Thoracic aorta (tissue), 2 donors: Measurements from ENCODE around the gene DLEU7. TPM values are rescaled to one million over a fixed set of nuclear protein-coding genes. Genes with fewer than 3 reads are reported as not detected.

ENCODE experiments used
- ATAC-seq: fragments of 150-250 bp; one replicate; pipeline ENCODE4 v1.8.0; 2017; ENCODE audit warnings: low read depth; ENCODE audit not compliant: insufficient number of reproducible peaks, low FRiP score
- DNase-seq: peaks from one replicate; pipeline ENCODE4 v3.0.0-alpha.2; 2020; ENCODE audit warnings: low spot score
- H3K27ac ChIP-seq, 2 donors: fragments of 200-600 bp; sonication (generic); 1 replicate in 1 of 2; 2 replicates in 1 of 2; pipeline ENCODE4 v1.5.1; 2016; ENCODE audit warnings: mild to moderate bottlenecking in 2 of 2, moderate library complexity in 2 of 2
- H3K27me3 ChIP-seq: fragments of 200-600 bp; sonication (generic); replicated peaks from 2 replicates; pipeline ENCODE4 v1.6.0; 2016; ENCODE audit warnings: mild to moderate bottlenecking; ENCODE audit not compliant: insufficient read depth
- H3K36me3 ChIP-seq: fragments of 200-600 bp; sonication (generic); one replicate; pipeline ENCODE4 v1.5.1; 2016
- H3K4me1 ChIP-seq, 2 donors: fragments of 200-600 bp; sonication (generic); 1 replicate in 1 of 2; 2 replicates in 1 of 2; pipeline versions ENCODE4 v1.5.1 to v1.6.0; 2016; ENCODE audit warnings: low read depth in 2 of 2, mild to moderate bottlenecking in 1 of 2; ENCODE audit not compliant: control insufficient read depth in 1 of 2
- H3K4me3 ChIP-seq: fragments of 200-600 bp; sonication (generic); 2 replicates; pipeline ENCODE4 v1.5.1; 2016; ENCODE audit warnings: mild to moderate bottlenecking
- H3K9me3 ChIP-seq: fragments of 200-600 bp; sonication (generic); 2 replicates; pipeline ENCODE4 v1.5.1; 2016
- CTCF ChIP-seq: fragments of 200-600 bp; sonication (generic); IDR thresholded peaks from one replicate; pipeline ENCODE4 v1.5.1; 2019; ENCODE audit warnings: antibody characterized with exemption
- total RNA-seq, 2 donors: library from RNA; depleted of rRNA; stranded (reverse); fragments of >200 nt; gene quantifications; one replicate each; pipeline versions ENCODE4 v1.1.0 to v1.2.3, GENCODE V29; 2016

The DLEU7 gene
- total RNA-seq, 2 donors from 2014 or later, result 0.14 TPM; not detected in 1

GRCh38 chr13:50797091-50797490, 46.4 kb downstream of the DLEU7 start:
- no peak overlapping the region for H3K27ac ChIP-seq
- no peak for DNase-seq
- H3K36me3 ChIP-seq, result no peaks in the 10 kb centered on the region
- no peaks in the 10 kb centered on the region for H3K27me3 ChIP-seq
- H3K9me3 ChIP-seq, result no peaks in the 10 kb centered on the region
- no peak overlapping the region for H3K4me3 ChIP-seq
- no peak for ATAC-seq
- TF ChIP-seq CTCF, result no peak
- H3K4me1 ChIP-seq, result peaks cover 5 to 21% of the 10 kb centered on the region in 2 donors

- Histone ChIP-seq H3K36me3 (no peaks in the 10 kb centered on the region), H3K9me3 (no peaks in the 10 kb centered on the region), H3K27me3 (no peaks in the 10 kb centered on the region), H3K27ac (no peak overlapping the region), H3K4me3 (no peak overlapping the region), H3K4me1 (peaks cover 5 to 21% of the 10 kb centered on the region in 2 donors)
- no peak for TF ChIP-seq CTCF
- no peak for ATAC-seq
- DNase-seq, result no peak
Measured at GRCh38 chr13:50796463-50796862, 47.0 kb downstream of the DLEU7 start.

DNA sequence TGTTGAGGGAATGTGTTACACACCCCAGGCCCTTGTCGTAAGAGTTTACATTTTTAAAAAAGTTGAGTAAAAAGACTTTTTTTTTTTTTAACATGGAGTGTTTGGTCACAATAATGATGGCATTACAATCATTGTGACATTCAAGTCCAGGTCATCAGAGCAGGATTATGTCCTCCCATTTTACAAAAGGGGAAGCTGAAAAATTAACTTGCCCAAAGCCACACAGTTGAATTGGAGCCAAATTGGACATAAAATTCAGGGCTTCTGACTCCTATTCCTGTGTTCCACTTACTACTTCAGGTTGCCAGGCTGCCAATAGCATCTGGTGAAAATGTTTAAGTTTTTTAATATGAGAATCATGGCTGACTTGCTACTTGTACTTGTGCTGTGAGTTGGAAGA, 49.3 kb downstream of the DLEU7 start:
- no peaks in the 10 kb centered on the region for H3K36me3 ChIP-seq
- H3K9me3 ChIP-seq, result no peaks in the 10 kb centered on the region
- H3K4me1 ChIP-seq, result peaks cover 0 to 8% of the 10 kb centered on the region in 2 donors
- H3K4me3 ChIP-seq, result no peak overlapping the region
- no peak for TF ChIP-seq CTCF
- H3K27me3 ChIP-seq, result no peaks in the 10 kb centered on the region
- no peak overlapping the region for H3K27ac ChIP-seq
- ATAC-seq (no peak), DNase-seq (no peak)

GRCh38 chr13:50793026-50793425, 50.5 kb downstream of the DLEU7 start:
- ATAC-seq, result no peak
- Histone ChIP-seq H3K27me3 (no peaks in the 10 kb centered on the region), H3K9me3 (no peaks in the 10 kb centered on the region), H3K4me1 (peaks cover 0 to 8% of the 10 kb centered on the region in 2 donors), H3K27ac (no peak overlapping the region), H3K4me3 (no peak overlapping the region), H3K36me3 (no peaks in the 10 kb centered on the region)
- TF ChIP-seq CTCF, result no peak
- no peak for DNase-seq

- H3K9me3 ChIP-seq, result no peaks in the 10 kb centered on the region
- no peak for ATAC-seq
- no peak overlapping the region for H3K4me3 ChIP-seq
- TF ChIP-seq CTCF, result no peak
- no peak overlapping the region for H3K27ac ChIP-seq
- no peak for DNase-seq
- no peaks in the 10 kb centered on the region for H3K36me3 ChIP-seq
- H3K4me1 ChIP-seq, result no peaks in the 10 kb centered on the region
- H3K27me3 ChIP-seq, result no peaks in the 10 kb centered on the region
Measured at GRCh38 chr13:50788551-50789210, 54.8 kb downstream of the DLEU7 start.
